ENCODE data around the gene DUOX2. TPM values are rescaled to one million over a fixed set of nuclear protein-coding genes. Genes with fewer than 3 reads are reported as not detected.

Gene DUOX2
- polyA plus RNA-seq, 1 donor from 2014 or later = not detected

DNA sequence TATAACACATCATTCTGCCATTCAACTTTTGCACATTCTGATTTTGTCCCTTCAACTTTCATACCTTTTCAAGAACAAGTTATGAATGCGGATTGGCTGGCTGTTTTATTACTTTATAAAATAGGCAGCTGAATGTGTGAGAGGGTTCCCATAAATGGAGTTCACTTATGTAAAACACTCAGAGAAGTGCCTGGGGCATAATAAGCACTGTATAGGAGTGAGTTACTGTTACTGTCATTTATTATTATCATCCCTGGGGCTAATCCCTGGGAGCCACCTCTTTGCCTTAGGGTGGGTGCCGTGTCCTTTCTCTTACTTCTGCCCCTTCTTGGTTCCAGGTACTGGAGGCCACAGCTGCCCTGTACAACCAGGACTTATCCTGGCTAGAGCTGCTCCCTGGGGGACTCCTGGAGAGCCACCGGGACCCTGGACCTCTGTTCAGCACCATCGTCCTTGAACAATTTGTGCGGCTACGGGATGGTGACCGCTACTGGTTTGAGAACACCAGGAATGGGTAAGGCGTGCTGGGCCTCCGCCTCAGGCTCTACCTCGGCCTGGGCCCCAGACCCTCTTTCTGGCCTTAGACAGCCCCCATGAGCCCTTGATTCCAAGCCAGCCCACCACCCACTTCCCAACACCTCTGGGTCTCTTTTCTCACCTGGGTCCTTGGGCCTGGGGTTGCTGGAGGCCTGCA is 26.7 kb upstream of the DUOX2 start (continued):
- TF ChIP-seq, protein P1, sequence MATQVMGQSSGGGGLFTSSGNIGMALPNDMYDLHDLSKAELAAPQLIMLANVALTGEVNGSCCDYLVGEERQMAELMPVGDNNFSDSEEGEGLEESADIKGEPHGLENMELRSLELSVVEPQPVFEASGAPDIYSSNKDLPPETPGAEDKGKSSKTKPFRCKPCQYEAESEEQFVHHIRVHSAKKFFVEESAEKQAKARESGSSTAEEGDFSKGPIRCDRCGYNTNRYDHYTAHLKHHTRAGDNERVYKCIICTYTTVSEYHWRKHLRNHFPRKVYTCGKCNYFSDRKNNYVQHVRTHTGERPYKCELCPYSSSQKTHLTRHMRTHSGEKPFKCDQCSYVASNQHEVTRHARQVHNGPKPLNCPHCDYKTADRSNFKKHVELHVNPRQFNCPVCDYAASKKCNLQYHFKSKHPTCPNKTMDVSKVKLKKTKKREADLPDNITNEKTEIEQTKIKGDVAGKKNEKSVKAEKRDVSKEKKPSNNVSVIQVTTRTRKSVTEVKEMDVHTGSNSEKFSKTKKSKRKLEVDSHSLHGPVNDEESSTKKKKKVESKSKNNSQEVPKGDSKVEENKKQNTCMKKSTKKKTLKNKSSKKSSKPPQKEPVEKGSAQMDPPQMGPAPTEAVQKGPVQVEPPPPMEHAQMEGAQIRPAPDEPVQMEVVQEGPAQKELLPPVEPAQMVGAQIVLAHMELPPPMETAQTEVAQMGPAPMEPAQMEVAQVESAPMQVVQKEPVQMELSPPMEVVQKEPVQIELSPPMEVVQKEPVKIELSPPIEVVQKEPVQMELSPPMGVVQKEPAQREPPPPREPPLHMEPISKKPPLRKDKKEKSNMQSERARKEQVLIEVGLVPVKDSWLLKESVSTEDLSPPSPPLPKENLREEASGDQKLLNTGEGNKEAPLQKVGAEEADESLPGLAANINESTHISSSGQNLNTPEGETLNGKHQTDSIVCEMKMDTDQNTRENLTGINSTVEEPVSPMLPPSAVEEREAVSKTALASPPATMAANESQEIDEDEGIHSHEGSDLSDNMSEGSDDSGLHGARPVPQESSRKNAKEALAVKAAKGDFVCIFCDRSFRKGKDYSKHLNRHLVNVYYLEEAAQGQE (IDR thresholded peaks at IDR 0.05; ENCODE audit: borderline replicate concordance) = no peak

DNA sequence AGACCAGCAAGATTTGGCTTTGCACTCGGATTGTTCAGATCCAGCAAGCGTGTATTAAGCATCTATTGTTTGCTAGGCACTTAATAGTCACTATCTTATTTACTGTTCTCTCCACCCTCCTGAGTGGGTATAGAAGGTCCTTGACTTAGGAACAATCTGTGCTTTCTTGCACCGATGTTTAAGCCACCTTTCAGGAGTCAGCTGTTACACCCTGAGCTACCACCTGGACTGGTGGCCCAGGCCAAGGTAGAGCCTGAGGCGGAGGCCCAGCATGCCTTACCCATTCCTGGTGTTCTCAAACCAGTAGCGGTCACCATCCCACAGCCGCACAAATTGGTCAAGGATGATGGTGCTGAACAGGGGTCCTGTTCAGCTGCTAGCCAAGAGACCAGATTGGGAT is 25.8 kb upstream of the DUOX2 start:
- Histone ChIP-seq H3K36me3 (ENCODE audit: insufficient read depth, low read length) (no peaks in the 10 kb centered on the region), H3F3A (ENCODE audit: insufficient read depth, low read length, poor library complexity, severe bottlenecking) (no peaks in the 10 kb centered on the region), H3K27me3 (ENCODE audit: insufficient read depth, low read depth, low read length) (peaks cover 17% of the 10 kb centered on the region), H3K79me2 (replicated peaks; ENCODE audit: insufficient read depth, low read length) (no peaks in the 10 kb centered on the region), H3K9ac (ENCODE audit: low read length) (no peak overlapping the region), H3K4me2 (ENCODE audit: low read length) (no peak overlapping the region), H3K9me3 (ENCODE audit: low read length) (no peaks in the 10 kb centered on the region), H3K4me3 (ENCODE audit: low read length) (no peak overlapping the region), H3K27ac (ENCODE audit: low read length) (no peak overlapping the region), H3K9me2 (ENCODE audit: insufficient read depth, low read length) (no peaks in the 10 kb centered on the region), H4K20me1 (ENCODE audit: insufficient read depth) (no peaks in the 10 kb centered on the region), H2AFZ (ENCODE audit: low read depth, low read length) (no peak overlapping the region)
- TF ChIP-seq TAF1 (IDR thresholded peaks at IDR 0.05; ENCODE audit: low read depth) = no peak
- TF ChIP-seq MXI1 (conservative IDR thresholded peaks at IDR 0.05; ENCODE audit: poor library complexity, severe bottlenecking) = no peak
- TF ChIP-seq RAD21 (conservative IDR thresholded peaks at IDR 0.05) = no peak
- TF ChIP-seq SMC3 (conservative IDR thresholded peaks at IDR 0.05; ENCODE audit: poor library complexity) = no peak
- no peak for TF ChIP-seq EZH2 (IDR thresholded peaks at IDR 0.05; ENCODE audit: borderline replicate concordance, insufficient read depth, low read length, poor library complexity, severe bottlenecking)
- no peak for TF ChIP-seq POLR2AphosphoS5 (IDR thresholded peaks at IDR 0.05)
- TF ChIP-seq, protein P1 (IDR thresholded peaks at IDR 0.05; ENCODE audit: borderline replicate concordance) = no peak
- TF ChIP-seq EP300 (conservative IDR thresholded peaks at IDR 0.05; ENCODE audit: poor library complexity, severe bottlenecking) = no peak
- TF ChIP-seq, protein P2, sequence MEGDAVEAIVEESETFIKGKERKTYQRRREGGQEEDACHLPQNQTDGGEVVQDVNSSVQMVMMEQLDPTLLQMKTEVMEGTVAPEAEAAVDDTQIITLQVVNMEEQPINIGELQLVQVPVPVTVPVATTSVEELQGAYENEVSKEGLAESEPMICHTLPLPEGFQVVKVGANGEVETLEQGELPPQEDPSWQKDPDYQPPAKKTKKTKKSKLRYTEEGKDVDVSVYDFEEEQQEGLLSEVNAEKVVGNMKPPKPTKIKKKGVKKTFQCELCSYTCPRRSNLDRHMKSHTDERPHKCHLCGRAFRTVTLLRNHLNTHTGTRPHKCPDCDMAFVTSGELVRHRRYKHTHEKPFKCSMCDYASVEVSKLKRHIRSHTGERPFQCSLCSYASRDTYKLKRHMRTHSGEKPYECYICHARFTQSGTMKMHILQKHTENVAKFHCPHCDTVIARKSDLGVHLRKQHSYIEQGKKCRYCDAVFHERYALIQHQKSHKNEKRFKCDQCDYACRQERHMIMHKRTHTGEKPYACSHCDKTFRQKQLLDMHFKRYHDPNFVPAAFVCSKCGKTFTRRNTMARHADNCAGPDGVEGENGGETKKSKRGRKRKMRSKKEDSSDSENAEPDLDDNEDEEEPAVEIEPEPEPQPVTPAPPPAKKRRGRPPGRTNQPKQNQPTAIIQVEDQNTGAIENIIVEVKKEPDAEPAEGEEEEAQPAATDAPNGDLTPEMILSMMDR (IDR thresholded peaks at IDR 0.05; ENCODE audit: poor library complexity, severe bottlenecking) = no peak
